HEK293 (cell line): ENCODE data around the gene DNAAF8.

Source experiments
- HOXA7 ChIP-seq: sonication (generic); formaldehyde crosslinking; IDR thresholded peaks from 2 replicates; pipeline ENCODE4 v1.8.1; 2022; ENCODE audit warnings: missing genetic modification reagents, borderline replicate concordance
- KLF10 ChIP-seq: fragments of 450-650 bp; IDR thresholded peaks from 2 replicates; pipeline ENCODE4 v1.5.1; 2018; ENCODE audit warnings: missing biosample characterization, mild to moderate bottlenecking, missing genetic modification characterization
- OVOL3 ChIP-seq: fragments of 450-650 bp; formaldehyde crosslinking; IDR thresholded peaks from 2 replicates; pipeline ENCODE4 v1.5.1; 2016; ENCODE audit warnings: missing biosample characterization, missing genetic modification characterization
- RBAK ChIP-seq: fragments of 450-650 bp; formaldehyde crosslinking; IDR thresholded peaks from 2 replicates; pipeline ENCODE4 v1.5.1; 2016; ENCODE audit warnings: missing biosample characterization, missing genetic modification characterization
- SCRT1 ChIP-seq: fragments of 450-650 bp; formaldehyde crosslinking; IDR thresholded peaks from 2 replicates; pipeline ENCODE4 v1.5.1; 2016; ENCODE audit warnings: missing biosample characterization, missing genetic modification characterization, borderline replicate concordance
- SCRT2 ChIP-seq: fragments of 450-650 bp; formaldehyde crosslinking; IDR thresholded peaks from 2 replicates; pipeline ENCODE4 v1.5.1; 2016; ENCODE audit warnings: missing biosample characterization, missing genetic modification characterization
- SP3 ChIP-seq: fragments of 450-650 bp; formaldehyde crosslinking; IDR thresholded peaks from 2 replicates; pipeline ENCODE4 v1.5.1; 2016; ENCODE audit warnings: missing biosample characterization, missing genetic modification characterization
- ZBTB20 ChIP-seq: fragments of 450-650 bp; formaldehyde crosslinking; IDR thresholded peaks from 2 replicates; pipeline ENCODE4 v1.5.1; 2016; ENCODE audit warnings: missing biosample characterization, missing genetic modification characterization
- ZIC2 ChIP-seq: fragments of 450-650 bp; formaldehyde crosslinking; IDR thresholded peaks from 2 replicates; pipeline ENCODE4 v1.5.1; 2016; ENCODE audit warnings: missing biosample characterization, missing genetic modification characterization
- ZNF121 ChIP-seq: fragments of 450-650 bp; formaldehyde crosslinking; IDR thresholded peaks from 2 replicates; pipeline ENCODE4 v1.5.1; 2016; ENCODE audit warnings: missing biosample characterization, missing genetic modification characterization
- ZNF184 ChIP-seq: fragments of 450-650 bp; IDR thresholded peaks from 2 replicates; pipeline ENCODE4 v1.5.1; 2018; ENCODE audit warnings: missing biosample characterization, mild to moderate bottlenecking, missing genetic modification characterization
- ZNF19 ChIP-seq: fragments of 450-650 bp; formaldehyde crosslinking; IDR thresholded peaks from 2 replicates; pipeline ENCODE4; 2016; ENCODE audit warnings: missing biosample characterization, missing genetic modification characterization, low read depth
- ZNF211 ChIP-seq: fragments of 450-650 bp; formaldehyde crosslinking; IDR thresholded peaks from 2 replicates; pipeline ENCODE4 v1.5.1; 2016; ENCODE audit warnings: low read depth, missing biosample characterization, missing genetic modification characterization
- ZNF24 ChIP-seq: fragments of 450-650 bp; formaldehyde crosslinking; IDR thresholded peaks from 2 replicates; pipeline ENCODE4 v1.5.1; 2016; ENCODE audit warnings: missing biosample characterization, missing genetic modification characterization
- ZNF302 ChIP-seq: fragments of 450-650 bp; formaldehyde crosslinking; IDR thresholded peaks from 2 replicates; pipeline ENCODE4 v1.5.1; 2016; ENCODE audit warnings: missing biosample characterization, missing genetic modification characterization, low read depth
- ZNF311 ChIP-seq: fragments of 450-650 bp; formaldehyde crosslinking; IDR thresholded peaks from 2 replicates; pipeline ENCODE4 v1.5.1; 2017; ENCODE audit warnings: missing biosample characterization, missing genetic modification characterization, borderline replicate concordance
- ZNF664 ChIP-seq: fragments of 450-650 bp; formaldehyde crosslinking; IDR thresholded peaks from 2 replicates; pipeline ENCODE4 v1.5.1; 2016; ENCODE audit warnings: missing biosample characterization, missing genetic modification characterization
- ZNF701 ChIP-seq: fragments of 450-650 bp; formaldehyde crosslinking; IDR thresholded peaks from 2 replicates; pipeline ENCODE4 v1.5.1; 2016; ENCODE audit warnings: missing biosample characterization, missing genetic modification characterization
- ZNF777 ChIP-seq: fragments of 450-650 bp; formaldehyde crosslinking; IDR thresholded peaks from 2 replicates; pipeline ENCODE4 v1.5.1; 2017; ENCODE audit warnings: missing biosample characterization, missing genetic modification characterization, borderline replicate concordance
- ZNF785 ChIP-seq: fragments of 450-650 bp; formaldehyde crosslinking; IDR thresholded peaks from 2 replicates; pipeline ENCODE4 v1.5.1; 2016; ENCODE audit warnings: missing biosample characterization, missing genetic modification characterization
- ZNF830 ChIP-seq: fragments of 450-650 bp; IDR thresholded peaks from 2 replicates; pipeline ENCODE4 v1.5.0; 2018; ENCODE audit warnings: missing biosample characterization, missing genetic modification characterization, low read depth, mild to moderate bottlenecking, moderate library complexity
- TF ChIP-seq, protein P1 (sequence below): fragments of 450-650 bp; formaldehyde crosslinking; IDR thresholded peaks from 2 replicates; pipeline ENCODE4 v1.5.1; 2016; ENCODE audit warnings: missing biosample characterization, missing genetic modification characterization
- TF ChIP-seq, protein P2 (sequence below): fragments of 450-650 bp; formaldehyde crosslinking; IDR thresholded peaks from 2 replicates; pipeline ENCODE4 v1.5.1; 2016; ENCODE audit warnings: missing biosample characterization, missing genetic modification characterization
- TF ChIP-seq, protein P3 (sequence below): fragments of 450-650 bp; formaldehyde crosslinking; IDR thresholded peaks from 2 replicates; pipeline ENCODE4 v1.5.1; 2016; ENCODE audit warnings: missing biosample characterization, missing genetic modification characterization, borderline replicate concordance
- TF ChIP-seq, protein P4 (sequence below): fragments of 450-650 bp; formaldehyde crosslinking; IDR thresholded peaks from 2 replicates; pipeline ENCODE4 v1.5.1; 2016; ENCODE audit warnings: missing biosample characterization, missing genetic modification characterization
- TF ChIP-seq, protein P5 (sequence below): fragments of 450-650 bp; formaldehyde crosslinking; IDR thresholded peaks from 2 replicates; pipeline ENCODE4 v1.5.1; 2016; ENCODE audit warnings: missing biosample characterization, missing genetic modification characterization, low read depth

Gene DNAAF8

DNA sequence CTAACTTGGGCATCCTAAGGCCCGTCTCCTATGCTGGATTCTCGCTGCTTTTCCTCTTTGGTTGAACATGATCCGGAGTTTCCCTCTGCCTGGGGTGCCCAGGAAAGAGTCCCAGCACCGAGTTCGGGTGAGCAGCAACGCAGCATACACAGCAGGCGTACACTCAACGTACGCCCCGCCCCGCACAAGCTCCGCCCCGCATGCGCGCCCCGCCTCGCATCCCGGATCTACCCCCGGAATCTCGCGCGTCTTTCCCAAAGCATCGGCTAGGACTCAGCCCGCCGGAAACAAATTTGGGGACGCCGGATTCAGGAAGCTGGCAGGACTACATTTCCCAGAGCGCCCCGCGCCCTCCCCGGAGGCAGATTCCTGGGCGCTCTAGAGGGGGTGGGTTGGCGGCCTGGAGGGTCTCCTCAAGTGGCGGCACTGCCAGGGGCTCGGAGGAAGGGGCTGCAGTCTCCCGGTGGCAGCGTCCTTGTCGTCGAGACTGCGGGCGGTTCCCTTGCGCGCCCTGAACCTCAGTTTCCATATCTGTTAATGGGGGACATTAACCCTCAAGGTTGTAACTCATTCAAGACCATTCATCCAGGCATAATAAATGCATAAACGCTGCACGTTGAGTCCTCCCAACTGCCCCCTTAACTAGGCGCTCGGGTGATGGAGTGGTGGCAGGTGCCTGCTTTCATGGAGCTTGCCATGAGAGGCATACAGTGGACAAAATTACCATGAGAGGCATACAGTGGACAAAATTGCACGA is 34.4 kb downstream of the DNAAF8 start (continued):
- TF ChIP-seq, protein P1, sequence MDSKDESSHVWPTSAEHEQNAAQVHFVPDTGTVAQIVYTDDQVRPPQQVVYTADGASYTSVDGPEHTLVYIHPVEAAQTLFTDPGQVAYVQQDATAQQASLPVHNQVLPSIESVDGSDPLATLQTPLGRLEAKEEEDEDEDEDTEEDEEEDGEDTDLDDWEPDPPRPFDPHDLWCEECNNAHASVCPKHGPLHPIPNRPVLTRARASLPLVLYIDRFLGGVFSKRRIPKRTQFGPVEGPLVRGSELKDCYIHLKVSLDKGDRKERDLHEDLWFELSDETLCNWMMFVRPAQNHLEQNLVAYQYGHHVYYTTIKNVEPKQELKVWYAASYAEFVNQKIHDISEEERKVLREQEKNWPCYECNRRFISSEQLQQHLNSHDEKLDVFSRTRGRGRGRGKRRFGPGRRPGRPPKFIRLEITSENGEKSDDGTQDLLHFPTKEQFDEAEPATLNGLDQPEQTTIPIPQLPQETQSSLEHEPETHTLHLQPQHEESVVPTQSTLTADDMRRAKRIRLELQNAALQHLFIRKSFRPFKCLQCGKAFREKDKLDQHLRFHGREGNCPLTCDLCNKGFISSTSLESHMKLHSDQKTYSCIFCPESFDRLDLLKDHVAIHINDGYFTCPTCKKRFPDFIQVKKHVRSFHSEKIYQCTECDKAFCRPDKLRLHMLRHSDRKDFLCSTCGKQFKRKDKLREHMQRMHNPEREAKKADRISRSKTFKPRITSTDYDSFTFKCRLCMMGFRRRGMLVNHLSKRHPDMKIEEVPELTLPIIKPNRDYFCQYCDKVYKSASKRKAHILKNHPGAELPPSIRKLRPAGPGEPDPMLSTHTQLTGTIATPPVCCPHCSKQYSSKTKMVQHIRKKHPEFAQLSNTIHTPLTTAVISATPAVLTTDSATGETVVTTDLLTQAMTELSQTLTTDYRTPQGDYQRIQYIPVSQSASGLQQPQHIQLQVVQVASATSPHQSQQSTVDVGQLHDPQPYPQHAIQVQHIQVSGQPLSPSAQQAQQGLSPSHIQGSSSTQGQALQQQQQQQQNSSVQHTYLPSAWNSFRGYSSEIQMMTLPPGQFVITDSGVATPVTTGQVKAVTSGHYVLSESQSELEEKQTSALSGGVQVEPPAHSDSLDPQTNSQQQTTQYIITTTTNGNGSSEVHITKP: peak; percentile 73
- no peak for TF ChIP-seq ZNF211
- no peak for TF ChIP-seq SCRT2
- TF ChIP-seq ZNF701 (tag by site-specific recombination): no peak
- TF ChIP-seq KLF10 (tag by site-specific recombination): no peak
- peak; percentile 91 for TF ChIP-seq SP3 (tag by site-specific recombination)
- TF ChIP-seq ZNF184: no peak
- no peak for TF ChIP-seq ZNF777
- no peak for TF ChIP-seq ZNF664 (tag by site-specific recombination)
- TF ChIP-seq, protein P2, sequence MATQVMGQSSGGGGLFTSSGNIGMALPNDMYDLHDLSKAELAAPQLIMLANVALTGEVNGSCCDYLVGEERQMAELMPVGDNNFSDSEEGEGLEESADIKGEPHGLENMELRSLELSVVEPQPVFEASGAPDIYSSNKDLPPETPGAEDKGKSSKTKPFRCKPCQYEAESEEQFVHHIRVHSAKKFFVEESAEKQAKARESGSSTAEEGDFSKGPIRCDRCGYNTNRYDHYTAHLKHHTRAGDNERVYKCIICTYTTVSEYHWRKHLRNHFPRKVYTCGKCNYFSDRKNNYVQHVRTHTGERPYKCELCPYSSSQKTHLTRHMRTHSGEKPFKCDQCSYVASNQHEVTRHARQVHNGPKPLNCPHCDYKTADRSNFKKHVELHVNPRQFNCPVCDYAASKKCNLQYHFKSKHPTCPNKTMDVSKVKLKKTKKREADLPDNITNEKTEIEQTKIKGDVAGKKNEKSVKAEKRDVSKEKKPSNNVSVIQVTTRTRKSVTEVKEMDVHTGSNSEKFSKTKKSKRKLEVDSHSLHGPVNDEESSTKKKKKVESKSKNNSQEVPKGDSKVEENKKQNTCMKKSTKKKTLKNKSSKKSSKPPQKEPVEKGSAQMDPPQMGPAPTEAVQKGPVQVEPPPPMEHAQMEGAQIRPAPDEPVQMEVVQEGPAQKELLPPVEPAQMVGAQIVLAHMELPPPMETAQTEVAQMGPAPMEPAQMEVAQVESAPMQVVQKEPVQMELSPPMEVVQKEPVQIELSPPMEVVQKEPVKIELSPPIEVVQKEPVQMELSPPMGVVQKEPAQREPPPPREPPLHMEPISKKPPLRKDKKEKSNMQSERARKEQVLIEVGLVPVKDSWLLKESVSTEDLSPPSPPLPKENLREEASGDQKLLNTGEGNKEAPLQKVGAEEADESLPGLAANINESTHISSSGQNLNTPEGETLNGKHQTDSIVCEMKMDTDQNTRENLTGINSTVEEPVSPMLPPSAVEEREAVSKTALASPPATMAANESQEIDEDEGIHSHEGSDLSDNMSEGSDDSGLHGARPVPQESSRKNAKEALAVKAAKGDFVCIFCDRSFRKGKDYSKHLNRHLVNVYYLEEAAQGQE: no peak
- no peak for TF ChIP-seq ZNF785
- no peak for TF ChIP-seq OVOL3 (tag by site-specific recombination)
- no peak for TF ChIP-seq ZNF24 (tag by site-specific recombination)
- TF ChIP-seq ZNF830 (tag by site-specific recombination): no peak
- no peak for TF ChIP-seq ZNF302 (tag by site-specific recombination)
- TF ChIP-seq, protein P3, sequence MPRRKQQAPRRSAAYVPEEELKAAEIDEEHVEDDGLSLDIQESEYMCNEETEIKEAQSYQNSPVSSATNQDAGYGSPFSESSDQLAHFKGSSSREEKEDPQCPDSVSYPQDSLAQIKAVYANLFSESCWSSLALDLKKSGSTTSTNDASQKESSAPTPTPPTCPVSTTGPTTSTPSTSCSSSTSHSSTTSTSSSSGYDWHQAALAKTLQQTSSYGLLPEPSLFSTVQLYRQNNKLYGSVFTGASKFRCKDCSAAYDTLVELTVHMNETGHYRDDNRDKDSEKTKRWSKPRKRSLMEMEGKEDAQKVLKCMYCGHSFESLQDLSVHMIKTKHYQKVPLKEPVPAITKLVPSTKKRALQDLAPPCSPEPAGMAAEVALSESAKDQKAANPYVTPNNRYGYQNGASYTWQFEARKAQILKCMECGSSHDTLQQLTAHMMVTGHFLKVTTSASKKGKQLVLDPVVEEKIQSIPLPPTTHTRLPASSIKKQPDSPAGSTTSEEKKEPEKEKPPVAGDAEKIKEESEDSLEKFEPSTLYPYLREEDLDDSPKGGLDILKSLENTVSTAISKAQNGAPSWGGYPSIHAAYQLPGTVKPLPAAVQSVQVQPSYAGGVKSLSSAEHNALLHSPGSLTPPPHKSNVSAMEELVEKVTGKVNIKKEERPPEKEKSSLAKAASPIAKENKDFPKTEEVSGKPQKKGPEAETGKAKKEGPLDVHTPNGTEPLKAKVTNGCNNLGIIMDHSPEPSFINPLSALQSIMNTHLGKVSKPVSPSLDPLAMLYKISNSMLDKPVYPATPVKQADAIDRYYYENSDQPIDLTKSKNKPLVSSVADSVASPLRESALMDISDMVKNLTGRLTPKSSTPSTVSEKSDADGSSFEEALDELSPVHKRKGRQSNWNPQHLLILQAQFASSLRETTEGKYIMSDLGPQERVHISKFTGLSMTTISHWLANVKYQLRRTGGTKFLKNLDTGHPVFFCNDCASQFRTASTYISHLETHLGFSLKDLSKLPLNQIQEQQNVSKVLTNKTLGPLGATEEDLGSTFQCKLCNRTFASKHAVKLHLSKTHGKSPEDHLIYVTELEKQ (tag by site-specific recombination): no peak
- TF ChIP-seq ZIC2 (tag by site-specific recombination): peak; percentile 51
- TF ChIP-seq, protein P4, sequence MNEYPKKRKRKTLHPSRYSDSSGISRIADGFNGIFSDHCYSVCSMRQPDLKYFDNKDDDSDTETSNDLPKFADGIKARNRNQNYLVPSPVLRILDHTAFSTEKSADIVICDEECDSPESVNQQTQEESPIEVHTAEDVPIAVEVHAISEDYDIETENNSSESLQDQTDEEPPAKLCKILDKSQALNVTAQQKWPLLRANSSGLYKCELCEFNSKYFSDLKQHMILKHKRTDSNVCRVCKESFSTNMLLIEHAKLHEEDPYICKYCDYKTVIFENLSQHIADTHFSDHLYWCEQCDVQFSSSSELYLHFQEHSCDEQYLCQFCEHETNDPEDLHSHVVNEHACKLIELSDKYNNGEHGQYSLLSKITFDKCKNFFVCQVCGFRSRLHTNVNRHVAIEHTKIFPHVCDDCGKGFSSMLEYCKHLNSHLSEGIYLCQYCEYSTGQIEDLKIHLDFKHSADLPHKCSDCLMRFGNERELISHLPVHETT (tag by site-specific recombination): peak; percentile 42; the same call in 1 of the 2 replicates
- TF ChIP-seq ZNF311 (tag by site-specific recombination): no peak
- TF ChIP-seq SCRT1: no peak
- no peak for TF ChIP-seq ZNF121 (tag by site-specific recombination)
- TF ChIP-seq, protein P5, sequence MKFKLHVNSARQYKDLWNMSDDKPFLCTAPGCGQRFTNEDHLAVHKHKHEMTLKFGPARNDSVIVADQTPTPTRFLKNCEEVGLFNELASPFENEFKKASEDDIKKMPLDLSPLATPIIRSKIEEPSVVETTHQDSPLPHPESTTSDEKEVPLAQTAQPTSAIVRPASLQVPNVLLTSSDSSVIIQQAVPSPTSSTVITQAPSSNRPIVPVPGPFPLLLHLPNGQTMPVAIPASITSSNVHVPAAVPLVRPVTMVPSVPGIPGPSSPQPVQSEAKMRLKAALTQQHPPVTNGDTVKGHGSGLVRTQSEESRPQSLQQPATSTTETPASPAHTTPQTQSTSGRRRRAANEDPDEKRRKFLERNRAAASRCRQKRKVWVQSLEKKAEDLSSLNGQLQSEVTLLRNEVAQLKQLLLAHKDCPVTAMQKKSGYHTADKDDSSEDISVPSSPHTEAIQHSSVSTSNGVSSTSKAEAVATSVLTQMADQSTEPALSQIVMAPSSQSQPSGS: no peak
- TF ChIP-seq ZBTB20 (tag by site-specific recombination): peak; percentile 100
- no peak for TF ChIP-seq RBAK (tag by site-specific recombination)
- TF ChIP-seq HOXA7 (CRISPR knock-in tag): no peak
- TF ChIP-seq ZNF19: no peak
